AG04450 (cell line): ENCODE results near the gene ITGAX. TPM values are rescaled to one million over a fixed set of nuclear protein-coding genes. Genes with fewer than 3 reads are reported as not detected.
"Not testable (repeated sequence)": the region's sequence is repeated elsewhere in the genome, so short reads cannot be mapped to it uniquely, and the experiment has no call there.

ENCODE experiments used
- CTCF ChIA-PET: fragments of 300-600, 350-600 bp; formaldehyde crosslinking; extraction: SDS; loops from one replicate; lab custom pipeline; 2022; ENCODE audit warnings: antibody characterized with exemption, inconsistent platforms; lab: Charles Lee
- POLR2A ChIA-PET: fragments of 350-600 bp; formaldehyde crosslinking; extraction: SDS; loops from one replicate; lab custom pipeline; 2021; ENCODE audit warnings: antibody characterized with exemption, inconsistent platforms; lab: Yijun Ruan, JAX
- DNase-seq: peaks from one replicate; pipeline ENCODE4 v3.0.0-alpha.2; 2011; ENCODE audit warnings: low read depth, low spot score
- H3K27ac ChIP-seq: one replicate; pipeline ENCODE4 v1.5.1; 2012; ENCODE audit warnings: low read depth, low read length, control low read depth
- H3K27me3 ChIP-seq: one replicate; pipeline ENCODE4 v1.6.0; 2012; ENCODE audit warnings: low read length; ENCODE audit not compliant: control insufficient read depth, insufficient read depth
- H3K4me3 ChIP-seq: 2 replicates; pipeline ENCODE4 v1.5.1; 2011; ENCODE audit warnings: mild to moderate bottlenecking, low read depth, low read length, control low read depth
- H3K9me3 ChIP-seq: 2 replicates; pipeline ENCODE4 v1.5.1; 2012; ENCODE audit warnings: low read length; ENCODE audit not compliant: control insufficient read depth, insufficient read depth
- CTCF ChIP-seq: IDR thresholded peaks from 2 replicates; pipeline ENCODE4 v1.5.1; 2011; ENCODE audit warnings: low read depth, low read length, control low read depth, inconsistent platforms
- polyA minus RNA-seq: library from RNA; depleted of rRNA, polyadenylated mRNA; stranded (reverse); fragments of >200 nt; gene quantifications from 2 replicates; pipeline ENCODE4 v1.2.3, GENCODE V29; 2011; rRNA and poly(A)+ RNA removed
- polyA plus RNA-seq: library from polyadenylated mRNA; depleted of rRNA; stranded (reverse); fragments of >200 nt; gene quantifications from 2 replicates; pipeline ENCODE4 v1.2.3, GENCODE V29; 2011; rRNA removed

The ITGAX gene
- polyA plus RNA-seq (0.15 and 0.17 TPM in 2 replicates), polyA minus RNA-seq (0.05 and 0.35 TPM in 2 replicates)

GRCh38 chr16:31354394-31355291, at the start of gene ITGAX:
Gene ITGAX (plus strand): TSS chr16:31355176. CDS start chr16:31355255, 79 bp downstream.
- POLR2A ChIA-PET = no interaction called here
- TF ChIP-seq CTCF = no peak
- CTCF ChIA-PET = no interaction called here
- Histone ChIP-seq H3K27me3 (no peaks in the 10 kb centered on the region), H3K27ac (no peak within 1 kb of the TSS), H3K4me3 (no peak within 1 kb of the TSS), H3K9me3 (no peaks in the 10 kb centered on the region; the same call in 1 of the 2 replicates)
- no peak for DNase-seq

- no peak overlapping the region for H3K4me3 ChIP-seq
- DNase-seq = no peak
- no peaks in the 10 kb centered on the region for H3K9me3 ChIP-seq
- no peaks in the 10 kb centered on the region for H3K27me3 ChIP-seq
- ChIA-PET POLR2A (no interaction called here), CTCF (no interaction called here)
- H3K27ac ChIP-seq = no peak overlapping the region
- no peak for TF ChIP-seq CTCF
Observed at GRCh38 chr16:31305219-31305618, 49.8 kb upstream of the ITGAX start.

- H3K27me3 ChIP-seq, CTCF ChIA-PET, H3K27ac ChIP-seq, POLR2A ChIA-PET, H3K4me3 ChIP-seq, DNase-seq, H3K9me3 ChIP-seq: not testable (repeated sequence)
Observed at GRCh38 chr16:31308381-31308780, 46.6 kb upstream of the ITGAX start.

- Histone ChIP-seq H3K4me3 (no peak overlapping the region), H3K9me3 (peaks cover 3% of the 10 kb centered on the region), H3K27ac (no peak overlapping the region), H3K27me3 (no peaks in the 10 kb centered on the region)
- DNase-seq = no peak
- no peak for TF ChIP-seq CTCF
- ChIA-PET CTCF (no interaction called here), POLR2A (no interaction called here)
Observed at GRCh38 chr16:31322500-31322899, 32.5 kb upstream of the ITGAX start.

GRCh38 chr16:31323959-31324629, 30.9 kb upstream of the ITGAX start:
- peaks cover 3% of the 10 kb centered on the region for H3K9me3 ChIP-seq
- CTCF ChIA-PET = no interaction called here
- POLR2A ChIA-PET = no interaction called here
- H3K4me3 ChIP-seq = no peak overlapping the region
- DNase-seq = no peak
- H3K27ac ChIP-seq = no peak overlapping the region
- no peaks in the 10 kb centered on the region for H3K27me3 ChIP-seq
- TF ChIP-seq CTCF = no peak
